Naive thymus-derived CD4-positive, alpha-beta T cell (primary cell): ENCODE measurements around the gene TAS2R13. TPM values are rescaled to one million over a fixed set of nuclear protein-coding genes. Genes with fewer than 3 reads are reported as not detected.
A peak's percentile ranks its signal among the peaks of the same experiment; 100 is the strongest.

Experiments used
- ATAC-seq: fragments of 150-1000 bp; cut with Tn5 transposase; 2 replicates; pipeline ENCODE4 v1.10.0; 2021; ENCODE audit warnings: mild to moderate bottlenecking, moderate library complexity
- CTCF ChIA-PET: fragments of 350-600 bp; sonication (Branson Sonifier 250); formaldehyde crosslinking; loops from one replicate; lab custom pipeline; 2021; ENCODE audit warnings: antibody characterized with exemption; lab: Charles Lee
- POLR2A ChIA-PET: fragments of 350-600 bp; sonication (Branson Sonifier 250); formaldehyde crosslinking; loops from one replicate; lab custom pipeline; 2021; ENCODE audit warnings: antibody characterized with exemption, inconsistent platforms; lab: Charles Lee
- DNase-seq, 9 donors: peaks; one replicate each; pipeline versions ENCODE4 v3.0.0 to v3.0.0-alpha.2; 2020 to 2022; ENCODE audit warnings: mixed read lengths in 1 of 9
- H3K27ac ChIP-seq: one replicate; pipeline ENCODE4 v1.7.0; 2013; ENCODE audit warnings: mild to moderate bottlenecking, low read depth, low read length, moderate library complexity
- H3K27me3 ChIP-seq, 2 donors: one replicate each; pipeline ENCODE4 v1.7.0; 2013; ENCODE audit warnings: low read length in 2 of 2, mild to moderate bottlenecking in 2 of 2, moderate library complexity in 2 of 2; ENCODE audit not compliant: control insufficient read depth in 2 of 2, insufficient read depth in 2 of 2
- H3K36me3 ChIP-seq, 3 experiments: 1 replicate in 2 of 3; 2 replicates in 1 of 3; pipeline ENCODE4 v1.7.0; 2013; ENCODE audit warnings: low read length in 3 of 3, mild to moderate bottlenecking in 3 of 3, moderate library complexity in 1 of 3; ENCODE audit not compliant: insufficient read depth in 3 of 3, control insufficient read depth in 2 of 3
- H3K4me1 ChIP-seq, 2 donors: one replicate each; pipeline ENCODE4 v1.7.0; 2013; ENCODE audit warnings: low read length in 2 of 2, mild to moderate bottlenecking in 2 of 2, moderate library complexity in 1 of 2; ENCODE audit not compliant: control insufficient read depth in 2 of 2, insufficient read depth in 2 of 2
- H3K4me3 ChIP-seq: 2 replicates; pipeline ENCODE4 v1.7.0; 2013; ENCODE audit warnings: mild to moderate bottlenecking, low read length
- H3K9me3 ChIP-seq, 3 experiments: 1 replicate in 2 of 3; 2 replicates in 1 of 3; pipeline ENCODE4 v1.7.0; 2013; ENCODE audit warnings: low read length in 3 of 3; ENCODE audit not compliant: control insufficient read depth in 2 of 3
- H3K27ac Mint-ChIP-seq, 9 donors: one replicate each; pipeline ENCODE4 v1.8.0; 2020 to 2022; ENCODE audit warnings: mixed read lengths in 9 of 9, mild to moderate bottlenecking in 8 of 9, moderate library complexity in 5 of 9, inconsistent platforms in 2 of 9
- H3K27me3 Mint-ChIP-seq, 5 donors: one replicate each; pipeline ENCODE4 v1.8.0; 2021 to 2022; ENCODE audit warnings: mixed read lengths in 5 of 5, mild to moderate bottlenecking in 1 of 5
- H3K36me3 Mint-ChIP-seq, 5 donors: one replicate each; pipeline ENCODE4 v1.8.0; 2020 to 2022; ENCODE audit warnings: mixed read lengths in 5 of 5, mild to moderate bottlenecking in 3 of 5, inconsistent platforms in 1 of 5
- H3K4me1 Mint-ChIP-seq, 7 donors: one replicate each; pipeline ENCODE4 v1.8.0; 2020 to 2022; ENCODE audit warnings: mixed read lengths in 7 of 7, mild to moderate bottlenecking in 3 of 7, inconsistent platforms in 1 of 7
- H3K4me3 Mint-ChIP-seq, 10 donors: one replicate each; pipeline ENCODE4 v1.8.0; 2020 to 2022; ENCODE audit warnings: mild to moderate bottlenecking in 10 of 10, mixed read lengths in 10 of 10, moderate library complexity in 6 of 10, inconsistent platforms in 2 of 10
- H3K9me3 Mint-ChIP-seq, 11 donors: one replicate each; pipeline ENCODE4 v1.8.0; 2020 to 2022; ENCODE audit warnings: mixed read lengths in 11 of 11, mild to moderate bottlenecking in 4 of 11, inconsistent platforms in 1 of 11, moderate library complexity in 1 of 11
- intact Hi-C, 2 donors: fragments of 100-400 bp; cut with micrococcal nuclease; formaldehyde crosslinking; loops; one replicate each; pipeline ENCODE4 v1.15.1; 2023
- polyA plus RNA-seq, 2 donors: library from polyadenylated mRNA; unstranded; fragments of 300-500 nt; fragmentation: Illumina TruSeq; gene quantifications; one replicate each; pipeline ENCODE4 v1.2.3, GENCODE V29; 2021
- total RNA-seq, 6 experiments: library from RNA in 5 of 6; stranded (reverse) in 5 of 6; gene quantifications; 1 replicate in 5 of 6; 2 replicates in 1 of 6; pipeline ENCODE4 v1.2.3 and lab custom pipeline; 2021 to 2026

Gene TAS2R13
- total RNA-seq (1 to 10 TPM in 4 of 5 experiments, under 1 TPM in 1; 0.72 to 2.1 (median 1.4) TPM), polyA plus RNA-seq (not detected), total RNA-seq (lab: John Stamatoyannopoulos, UW) (0.67 reads per million)

DNA sequence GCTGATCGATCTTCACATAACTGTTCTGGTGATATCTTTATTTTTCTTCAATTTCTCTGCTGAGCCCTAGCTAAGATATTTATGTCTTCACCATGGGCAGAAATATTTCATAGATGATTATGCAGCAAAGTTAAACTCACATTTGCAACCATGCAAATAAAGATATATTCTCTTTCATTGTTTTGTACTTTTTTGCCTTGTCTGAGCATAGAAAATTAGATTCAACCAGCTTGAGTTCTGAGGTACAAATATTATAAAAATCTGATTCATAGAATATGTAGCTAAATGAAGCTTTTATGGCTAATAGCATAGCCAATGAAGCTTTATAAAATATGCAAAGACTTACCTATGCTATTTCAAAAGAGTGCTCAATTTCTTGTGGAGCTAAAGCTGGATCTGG, at the start of gene TAS2R13:
TSS of gene TAS2R13 (minus strand) at position 101 of the 400 bp plus-strand sequence. CDS start 264 bp downstream, outside the sequence.
- peaks cover 7 to 65% (median 37%) of the 10 kb centered on the region in 5 donors for H3K36me3 Mint-ChIP-seq

GRCh38 chr12:10957741-10958140, 48.4 kb upstream of the TAS2R13 start:
- H3K27me3 ChIP-seq: no peaks in the 10 kb centered on the region
- Mint-ChIP-seq H3K9me3 (peaks cover 0 to 35% (median 15%) of the 10 kb centered on the region in 11 donors), H3K4me3 (no peak overlapping the region), H3K36me3 (peaks cover 12 to 68% (median 60%) of the 10 kb centered on the region in 5 donors), H3K27me3 (no peaks in the 10 kb centered on the region), H3K4me1 (peaks cover 25 to 49% (median 38%) of the 10 kb centered on the region in 7 donors), H3K27ac (no peak overlapping the region)
- no peaks in the 10 kb centered on the region for H3K9me3 ChIP-seq
- DNase-seq: no peak
- no peak overlapping the region for H3K27ac ChIP-seq
- ChIA-PET CTCF (no interaction called here), POLR2A (no interaction called here)
- peaks cover 4 to 9% of the 10 kb centered on the region in 2 donors for H3K4me1 ChIP-seq
- no peaks in the 10 kb centered on the region for H3K36me3 ChIP-seq
- intact Hi-C loops: no loop called here
- no peak for ATAC-seq
- no peak overlapping the region for H3K4me3 ChIP-seq

More for the DNA sequence above, at the start of gene TAS2R13:
- no peak within 1 kb of the TSS for H3K4me3 ChIP-seq
- H3K27ac ChIP-seq: no peak within 1 kb of the TSS
- Mint-ChIP-seq H3K27ac (no peak within 1 kb of the TSS), H3K4me3 (no peak within 1 kb of the TSS), H3K4me1 (peaks cover 0 to 2% (median 0%) of the 10 kb centered on the region in 7 donors), H3K9me3 (peaks cover 0 to 27% (median 11%) of the 10 kb centered on the region in 11 donors), H3K27me3 (no peaks in the 10 kb centered on the region)
- no peaks in the 10 kb centered on the region for H3K36me3 ChIP-seq
- ChIA-PET CTCF (no interaction called here), POLR2A (no interaction called here)
- no peak for ATAC-seq
- no peaks in the 10 kb centered on the region for H3K4me1 ChIP-seq
- H3K27me3 ChIP-seq: no peaks in the 10 kb centered on the region
- DNase-seq: no peak
- intact Hi-C loops: no loop called here
- H3K9me3 ChIP-seq: peaks cover 0 to 9% (median 0%) of the 10 kb centered on the region in 3 experiments

DNA sequence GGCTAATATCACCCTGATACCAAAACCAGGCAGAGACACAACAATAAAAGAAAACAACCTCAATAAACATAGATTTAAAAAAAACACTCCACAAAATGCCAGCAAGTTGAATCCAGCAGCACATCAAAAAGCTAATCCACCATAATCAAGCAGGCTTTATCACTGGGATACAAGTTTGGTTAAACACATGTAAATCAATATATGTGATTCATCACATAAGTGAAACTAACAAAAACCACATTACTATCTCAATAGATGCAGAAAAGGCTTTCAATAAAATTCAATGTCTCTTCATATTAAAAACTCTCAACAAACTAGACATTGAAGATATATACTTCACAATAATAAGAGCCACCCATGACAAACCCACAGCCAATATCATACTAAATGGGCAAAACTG, 46.7 kb upstream of the TAS2R13 start:
- Histone ChIP-seq H3K9me3 (no peaks in the 10 kb centered on the region), H3K36me3 (no peaks in the 10 kb centered on the region), H3K4me1 (peaks cover 4 to 5% of the 10 kb centered on the region in 2 donors), H3K27ac (no peak overlapping the region), H3K27me3 (no peaks in the 10 kb centered on the region), H3K4me3 (no peak overlapping the region)
- DNase-seq: no peak
- no peak overlapping the region for H3K27ac Mint-ChIP-seq
- peaks cover 0 to 36% (median 17%) of the 10 kb centered on the region in 11 donors for H3K9me3 Mint-ChIP-seq
- intact Hi-C loops: no loop called here
- ATAC-seq: no peak
- peaks cover 17 to 36% (median 28%) of the 10 kb centered on the region in 7 donors for H3K4me1 Mint-ChIP-seq
- peaks cover 15 to 73% (median 65%) of the 10 kb centered on the region in 5 donors for H3K36me3 Mint-ChIP-seq
- H3K4me3 Mint-ChIP-seq: no peak overlapping the region
- CTCF ChIA-PET: no interaction called here
- POLR2A ChIA-PET: no interaction called here
- H3K27me3 Mint-ChIP-seq: no peaks in the 10 kb centered on the region

DNA sequence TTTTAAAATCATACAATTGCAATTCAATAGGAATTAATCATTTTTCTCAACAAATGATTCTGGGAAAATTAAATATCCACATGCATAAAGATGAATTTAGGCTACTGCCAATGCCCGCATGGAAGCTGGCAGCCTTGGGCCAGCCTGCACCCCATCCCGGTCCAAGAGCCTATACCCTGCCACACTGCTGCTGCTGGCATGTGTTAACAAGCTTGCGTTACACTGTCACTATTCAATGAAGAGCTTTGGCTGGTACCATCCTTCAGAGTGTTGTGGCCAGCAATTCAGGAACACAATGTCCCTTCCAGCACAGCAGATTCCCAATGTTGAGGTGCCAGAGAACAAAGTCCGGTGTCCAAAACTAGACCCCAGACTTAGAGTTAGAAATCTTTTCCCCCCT, 43.3 kb upstream of the TAS2R13 start:
- intact Hi-C loops: no loop called here
- Histone ChIP-seq H3K27ac (no peak overlapping the region), H3K4me1 (no peaks in the 10 kb centered on the region), H3K4me3 (no peak overlapping the region), H3K36me3 (no peaks in the 10 kb centered on the region), H3K9me3 (no peaks in the 10 kb centered on the region), H3K27me3 (no peaks in the 10 kb centered on the region)
- ChIA-PET POLR2A (no interaction called here), CTCF (no interaction called here)
- Mint-ChIP-seq H3K4me3 (no peak overlapping the region), H3K27ac (no peak overlapping the region), H3K9me3 (peaks cover 5 to 46% (median 25%) of the 10 kb centered on the region in 11 donors), H3K36me3 (peaks cover 26 to 78% (median 70%) of the 10 kb centered on the region in 5 donors), H3K4me1 (peaks cover 0 to 16% (median 13%) of the 10 kb centered on the region in 7 donors), H3K27me3 (no peaks in the 10 kb centered on the region)
- no peak for DNase-seq
- no peak for ATAC-seq

DNA sequence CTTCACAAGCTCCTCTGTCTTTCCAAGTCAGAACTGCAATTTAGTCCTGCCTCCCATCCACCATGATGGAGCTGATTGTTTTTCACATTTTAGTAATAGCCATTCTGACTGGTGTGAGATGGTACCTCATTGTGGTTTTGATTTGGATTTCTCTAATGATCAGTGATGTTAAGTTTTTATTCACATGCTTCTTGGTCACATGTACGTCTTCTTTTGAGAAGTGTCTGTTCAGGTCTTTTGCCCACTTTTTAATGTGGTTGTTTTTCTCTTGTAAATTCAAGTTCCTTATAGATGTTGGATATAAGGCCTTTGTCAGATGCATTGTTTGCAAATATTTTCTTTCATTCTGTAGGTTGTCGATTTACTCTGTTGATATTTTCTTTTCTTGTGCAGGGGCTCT, 33.8 kb upstream of the TAS2R13 start:
- peaks cover 0 to 26% (median 10%) of the 10 kb centered on the region in 11 donors for H3K9me3 Mint-ChIP-seq
- no peak for DNase-seq
- H3K36me3 Mint-ChIP-seq: peaks cover 9 to 33% (median 18%) of the 10 kb centered on the region in 5 donors
- no peak overlapping the region for H3K27ac ChIP-seq
- no peaks in the 10 kb centered on the region for H3K36me3 ChIP-seq
- no peaks in the 10 kb centered on the region for H3K4me1 ChIP-seq
- no peak overlapping the region for H3K4me3 Mint-ChIP-seq
- H3K4me1 Mint-ChIP-seq: peaks cover 0 to 16% (median 6%) of the 10 kb centered on the region in 7 donors
- ChIA-PET CTCF (no interaction called here), POLR2A (no interaction called here)
- ATAC-seq: no peak
- H3K9me3 ChIP-seq: no peaks in the 10 kb centered on the region
- no peaks in the 10 kb centered on the region for H3K27me3 Mint-ChIP-seq
- H3K27ac Mint-ChIP-seq: peak overlapping the region in 1 of 9 donors; percentile 9
- H3K4me3 ChIP-seq: no peak overlapping the region
- intact Hi-C loops: no loop called here
- no peaks in the 10 kb centered on the region for H3K27me3 ChIP-seq

DNA sequence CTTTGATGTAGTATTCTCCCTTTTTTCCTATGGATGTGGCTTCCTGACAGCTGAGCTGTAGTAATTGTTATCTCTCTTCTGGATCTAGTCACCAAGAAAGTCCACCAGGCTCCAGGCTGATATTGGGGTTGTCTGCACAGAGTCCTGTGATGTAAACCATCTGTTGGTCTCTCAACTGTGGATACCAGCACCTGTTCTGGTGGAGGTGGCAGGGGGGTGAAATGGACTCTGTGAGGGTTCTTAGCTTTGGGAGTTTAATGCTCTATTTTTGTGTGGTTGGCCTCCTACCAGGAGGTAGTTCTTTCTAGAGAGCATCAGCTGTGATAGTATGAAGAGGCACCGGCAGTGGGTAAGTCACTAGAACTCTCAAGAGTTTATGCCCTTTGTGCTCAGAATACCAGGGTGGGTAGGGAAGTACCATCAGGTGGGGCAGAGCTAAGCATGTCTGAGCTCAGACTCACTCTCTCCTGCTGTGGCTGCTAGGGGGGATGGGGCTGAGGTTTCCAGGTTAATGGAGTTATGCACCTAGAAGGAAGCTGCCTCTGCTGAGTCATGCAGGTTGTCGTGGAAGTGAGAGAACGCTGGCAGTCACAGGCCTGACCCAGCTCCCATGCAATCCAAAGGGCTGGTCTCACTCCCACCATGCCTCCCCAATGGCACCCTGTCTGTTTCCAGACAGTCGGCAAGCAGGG, 32.7 kb upstream of the TAS2R13 start:
- no peak overlapping the region for H3K4me3 ChIP-seq
- Mint-ChIP-seq H3K4me1 (peaks cover 0 to 16% (median 6%) of the 10 kb centered on the region in 7 donors), H3K27me3 (no peaks in the 10 kb centered on the region), H3K36me3 (peaks cover 5 to 27% (median 11%) of the 10 kb centered on the region in 5 donors), H3K9me3 (peaks cover 0 to 17% (median 7%) of the 10 kb centered on the region in 11 donors), H3K27ac (no peak overlapping the region), H3K4me3 (no peak overlapping the region)
- no peak for DNase-seq
- H3K4me1 ChIP-seq: no peaks in the 10 kb centered on the region
- H3K27ac ChIP-seq: no peak overlapping the region
- ChIA-PET POLR2A (no interaction called here), CTCF (interaction anchor here (0.6 kb wide), 2 partner anchors 17 to 153 kb away, joined by 3 read pairs; no protein-coding TSS in a partner anchor)
- H3K36me3 ChIP-seq: no peaks in the 10 kb centered on the region
- no peaks in the 10 kb centered on the region for H3K9me3 ChIP-seq
- no peaks in the 10 kb centered on the region for H3K27me3 ChIP-seq
- intact Hi-C loops: no loop called here
- no peak for ATAC-seq
